K562 (cell line): ENCODE results near the gene CYBB. TPM values are rescaled to one million over a fixed set of nuclear protein-coding genes. Genes with fewer than 3 reads are reported as not detected.

ENCODE experiments used
- ATAC-seq: fragments of 200-7000 bp; cut with Tn5 transposase; 3 replicates; pipeline ENCODE4 v1.9.1; 2020; ENCODE audit warnings: moderate library complexity
- BruUV-seq: library from RNA; stranded (reverse); fragments of 400-500 nt; replicated peaks from 2 replicates; lab custom pipeline; 2021; lab: Mats Ljungman, UMichigan
- CTCF ChIA-PET: fragments of 300-600 bp; formaldehyde crosslinking; extraction: SDS; loops from one replicate; lab custom pipeline; 2021; ENCODE audit warnings: low intra/inter-chr PET ratio; lab: Yijun Ruan, JAX
- POLR2A ChIA-PET: fragments of 300-600, 350-650 bp; sonication (Branson Sonifier 250); formaldehyde crosslinking; extraction: SDS; loops from one replicate; lab custom pipeline; 2021; ENCODE audit warnings: antibody characterized with exemption, inconsistent platforms; lab: Yijun Ruan, JAX
- DNase-seq, 4 experiments: peaks; one replicate each; pipeline versions ENCODE4 v3.0.0 to v3.0.0-alpha.2; 2011 to 2018; ENCODE audit warnings: low spot score in 3 of 4, mixed read lengths in 3 of 4; ENCODE audit errors: extremely low read depth in 1 of 4
- FAIRE-seq: peaks from 2 replicates; lab custom pipeline; 2011; peaks lifted over from hg19 to GRCh38; lab: Jason Lieb, UNC
- H2AFZ ChIP-seq: 2 replicates; pipeline ENCODE4 v1.6.0; 2011; ENCODE audit warnings: low read depth, low read length, control low read depth, inconsistent platforms
- H3K27ac ChIP-seq: fragments of 200-600 bp; 3 replicates; pipeline ENCODE4 v1.8.0; 2011; ENCODE audit warnings: low read depth, mild to moderate bottlenecking, control low read depth, inconsistent platforms, low read length, moderate library complexity, mixed read lengths; ENCODE audit errors: extremely low read depth
- H3K27me3 ChIP-seq, 2 experiments: fragments of 300-600 bp in 1 of 2; 2 replicates in 1 of 2; 3 replicates in 1 of 2; pipeline versions ENCODE4 v1.6.0 to v1.8.0; 2011; ENCODE audit warnings: inconsistent platforms in 2 of 2, low read length in 2 of 2, mild to moderate bottlenecking in 1 of 2, mixed read lengths in 1 of 2, moderate library complexity in 1 of 2; ENCODE audit not compliant: control insufficient read depth in 2 of 2, insufficient read depth in 2 of 2
- H3K36me3 ChIP-seq: fragments of 300-600 bp; 3 replicates; pipeline ENCODE4 v1.8.0; 2011; ENCODE audit warnings: mild to moderate bottlenecking, low read length, inconsistent platforms; ENCODE audit not compliant: control insufficient read depth, insufficient read depth
- H3K4me1 ChIP-seq, 2 experiments: fragments of 200-600 bp in 1 of 2; replicated peaks in 1 of 2; 2 replicates in 1 of 2; 3 replicates in 1 of 2; pipeline versions ENCODE4 v1.5.1 to v1.8.0; 2011; ENCODE audit warnings: inconsistent platforms in 2 of 2, low read length in 2 of 2, mild to moderate bottlenecking in 1 of 2, mixed read lengths in 1 of 2, moderate library complexity in 1 of 2; ENCODE audit not compliant: control insufficient read depth in 2 of 2, insufficient read depth in 2 of 2
- H3K4me2 ChIP-seq: 2 replicates; pipeline ENCODE4 v1.6.1; 2011; ENCODE audit warnings: low read length, control low read depth, inconsistent platforms, mixed read lengths; ENCODE audit not compliant: insufficient read depth
- H3K4me3 ChIP-seq: fragments of 200-600 bp; sonication (generic), shearing (Covaris generic); 2 replicates; pipeline ENCODE4 v1.5.1; 2016; ENCODE audit warnings: control low read depth, inconsistent platforms
- H3K79me2 ChIP-seq: fragments of 200-600 bp; 3 replicates; pipeline ENCODE4 v1.8.0; 2011; ENCODE audit warnings: low read length, inconsistent platforms; ENCODE audit not compliant: control insufficient read depth, insufficient read depth
- H3K9ac ChIP-seq, 2 experiments: 2 replicates each; pipeline versions ENCODE4 v1.6.0 to v1.6.1; 2011; ENCODE audit warnings: low read depth in 2 of 2, low read length in 2 of 2, control low read depth in 1 of 2, inconsistent platforms in 1 of 2, mild to moderate bottlenecking in 1 of 2, mixed read lengths in 1 of 2; ENCODE audit not compliant: insufficient read depth in 1 of 2
- H3K9me1 ChIP-seq: one replicate; pipeline ENCODE4 v1.6.0; 2011; ENCODE audit warnings: inconsistent platforms, mild to moderate bottlenecking, low read length, moderate library complexity; ENCODE audit not compliant: control insufficient read depth, insufficient read depth
- H3K9me3 ChIP-seq: replicated peaks from 2 replicates; pipeline ENCODE4 v1.5.1; 2011; ENCODE audit warnings: low read depth, low read length, inconsistent platforms; ENCODE audit not compliant: control insufficient read depth, insufficient read depth
- H4K20me1 ChIP-seq: replicated peaks from 2 replicates; pipeline ENCODE4 v1.6.1; 2011; ENCODE audit warnings: low read length, inconsistent platforms, mixed read lengths; ENCODE audit not compliant: control insufficient read depth, insufficient read depth
- ARID2 ChIP-seq: fragments of 450-650 bp; IDR thresholded peaks from 2 replicates; pipeline ENCODE4 v1.6.1; 2017; ENCODE audit warnings: antibody characterized with exemption, mild to moderate bottlenecking
- HMGN3 ChIP-seq: IDR thresholded peaks from 2 replicates; pipeline ENCODE4 v1.6.1; 2011; ENCODE audit warnings: borderline replicate concordance, low read depth, mild to moderate bottlenecking, mixed read lengths, low read length; ENCODE audit not compliant: insufficient read length; ENCODE audit errors: extremely low read depth
- KDM5B ChIP-seq: fragments of 200-600 bp; sonication (generic); IDR thresholded peaks from 2 replicates; pipeline ENCODE4 v1.6.1; 2012; ENCODE audit warnings: low read depth, mild to moderate bottlenecking, moderate library complexity, low read length, control low read depth, inconsistent platforms; ENCODE audit not compliant: insufficient replicate concordance
- MAFK ChIP-seq: IDR thresholded peaks from 2 replicates; pipeline ENCODE4 v1.6.1; 2011; ENCODE audit warnings: low read length, improper control_type of control experiment
- PYGO2 ChIP-seq: fragments of 450-650 bp; IDR thresholded peaks from 2 replicates; pipeline ENCODE4 v1.6.1; 2016; ENCODE audit warnings: mild to moderate bottlenecking, missing genetic modification characterization, moderate library complexity, missing compliant biosample characterization
- SOX6 ChIP-seq: fragments of 450-650 bp; IDR thresholded peaks from 2 replicates; pipeline ENCODE4 v1.6.1; 2014; ENCODE audit warnings: mild to moderate bottlenecking
- STAT5A ChIP-seq: IDR thresholded peaks from 2 replicates; pipeline ENCODE4 v1.6.1; 2012; ENCODE audit warnings: low read length, inconsistent platforms, borderline replicate concordance
- ZNF740 ChIP-seq, 3 experiments: fragments of 200-800 bp in 1 of 3; sonication (Bioruptor generic) in 1 of 3; sonication (generic) in 1 of 3; formaldehyde crosslinking in 1 of 3; IDR thresholded peaks; 2 replicates each; pipeline versions ENCODE4 v1.6.1 to v1.8.0; 2016 to 2022; ENCODE audit warnings: mild to moderate bottlenecking in 2 of 3, missing compliant biosample characterization in 2 of 3, missing genetic modification characterization in 2 of 3, missing genetic modification reagents in 1 of 3
- WGBS: fragments of 100-300 bp; shearing (Covaris generic); methylation state at CpG from one replicate; pipeline ENCODE4 v1.1.6; 2016; ENCODE audit warnings: low coverage, mixed read lengths; ENCODE audit not compliant: insufficient coverage; ENCODE audit errors: missing lambda C conversion rate; 5-methylcytosine and 5-hydroxymethylcytosine counted together
- in situ Hi-C: fragments of 300-500 bp; cut with MboI; formaldehyde crosslinking; loops from 4 replicates; pipeline ENCODE4 v1.15.0; 2018; ENCODE audit warnings: inconsistent platforms, mixed read lengths
- intact Hi-C: fragments of 100-400 bp; cut with micrococcal nuclease; formaldehyde crosslinking; loops from 2 replicates; pipeline ENCODE4 v1.14.2; 2022
- polyA plus RNA-seq, 8 experiments: library from polyadenylated mRNA; depleted of rRNA in 4 of 8; stranded (reverse) in 5 of 8; unstranded in 3 of 8; fragments of >200 nt; fragmentation: Nextera tagmentation in 2 of 8; fragmentation: Illumina TruSeq in 1 of 8; extraction: Ambion mirVana in 2 of 8; extraction: Trizol in 1 of 8; gene quantifications; 2 replicates each; pipeline versions ENCODE4 v1.2.1 to v1.2.3, GENCODE V29; 2011 to 2014; ENCODE audit warnings: inconsistent platforms in 1 of 8, missing spikeins in 1 of 8
- total RNA-seq, 7 experiments: library from RNA; depleted of rRNA in 6 of 7; stranded (reverse); fragments of >200 nt in 6 of 7; fragmentation: Illumina TruSeq in 2 of 7; extraction: Trizol in 2 of 7; gene quantifications; 2 replicates each; pipeline versions ENCODE4 v1.2.1 to v1.2.3, GENCODE V29; 2011 to 2021; ENCODE audit warnings: low replicate concordance in 1 of 7

The CYBB gene
- total and polyA plus RNA-seq, 9 of the 15 experiments (the other 6 are each of a cell fraction or from before 2014, with no cell fraction given), result 0.25 to 1.3 (median 0.74) TPM

- H3K27ac ChIP-seq, result no peak overlapping the region
- H3K4me1 ChIP-seq, result no peaks in the 10 kb centered on the region; a peak in 2 of 5 replicates
- no TSS peak for BruUV-seq
- POLR2A ChIA-PET, result no interaction called here
- intact Hi-C loops (no loop called here), in situ Hi-C loops (no loop called here)
- no peak overlapping the region for H3K4me3 ChIP-seq
- CTCF ChIA-PET, result no interaction called here
- H3K9ac ChIP-seq, result no peak overlapping the region
- H4K20me1 ChIP-seq, result no peaks in the 10 kb centered on the region
- no peaks in the 10 kb centered on the region for H3K9me1 ChIP-seq
- no peak for TF ChIP-seq SOX6
- TF ChIP-seq MAFK, result no peak
- TF ChIP-seq STAT5A, result no peak
- no peak for TF ChIP-seq KDM5B
- no peak for TF ChIP-seq ZNF740 (CRISPR knock-in tag; IDR thresholded peaks at IDR 0.05)
- TF ChIP-seq ZNF740 (tag; IDR thresholded peaks at IDR 0.05), result no peak
- no peak for TF ChIP-seq ARID2
- TF ChIP-seq PYGO2 (tag), result no peak
- no peak for TF ChIP-seq HMGN3
- no peaks in the 10 kb centered on the region for H3K27me3 ChIP-seq
- DNase-seq (no peak), FAIRE-seq (no peak), ATAC-seq (no peak)
- no peak overlapping the region for H3K4me2 ChIP-seq
- 16% methylated on average over 4 of the region's 4 CpGs for WGBS
- H3K36me3 ChIP-seq, result no peaks in the 10 kb centered on the region
- H3K9me3 ChIP-seq, result no peaks in the 10 kb centered on the region
- no peak overlapping the region for H2AFZ ChIP-seq
- H3K79me2 ChIP-seq, result no peaks in the 10 kb centered on the region
These were observed 36.9 kb downstream of the CYBB start for GRCh38 chrX:37816766-37817165.
